Measurements from ENCODE around the gene TXNRD3. TPM values are rescaled to one million over a fixed set of nuclear protein-coding genes. Genes with fewer than 3 reads are reported as not detected.

Gene TXNRD3
- polyA plus RNA-seq, 1 donor (not counting 4 experiments of a cell fraction or from before 2014, with no cell fraction given) = 9.7 TPM

DNA sequence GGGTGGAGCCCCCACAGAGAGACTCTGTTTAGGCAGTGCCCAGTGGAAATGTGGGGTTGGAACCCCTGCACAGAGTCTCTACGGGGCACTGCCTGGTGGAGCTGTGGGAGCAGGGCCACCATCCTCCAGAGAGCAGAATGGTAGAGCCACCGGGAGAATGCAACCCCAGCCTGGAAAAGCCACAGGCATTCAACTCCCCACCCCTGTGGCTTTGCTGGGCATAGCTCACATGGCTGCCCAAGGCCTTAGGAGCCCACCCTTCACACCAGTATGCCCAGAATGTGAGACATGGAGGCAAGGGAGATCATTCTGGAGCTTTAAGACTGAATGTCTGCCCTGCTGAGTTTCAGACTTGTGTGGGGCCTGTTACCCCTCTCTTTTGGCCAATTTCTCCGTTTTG, 30.1 kb upstream of the TXNRD3 start:
- Histone ChIP-seq H3K36me3 (ENCODE audit: control insufficient read depth in 2 of 2, extremely low read depth in 1 of 2, insufficient read depth in 2 of 2, low read length in 2 of 2) (no peaks in the 10 kb centered on the region), H3K9ac (ENCODE audit: control insufficient read depth, extremely low read depth, insufficient read depth, low read length) (no peak overlapping the region), H3K79me2 (ENCODE audit: control insufficient read depth, insufficient read depth, low read length) (no peaks in the 10 kb centered on the region), H4K20me1 (ENCODE audit: control insufficient read depth, extremely low read depth, insufficient read depth, low read length) (no peaks in the 10 kb centered on the region), H3K27ac (ENCODE audit: control insufficient read depth, insufficient read depth, low read length) (no peak overlapping the region), H3K4me1 (ENCODE audit: control insufficient read depth, extremely low read depth, insufficient read depth, low read length) (no peaks in the 10 kb centered on the region), H3K4me3 (ENCODE audit: control insufficient read depth in 2 of 3, extremely low read depth in 1 of 3, insufficient read depth in 2 of 3, low read depth in 1 of 3, low read length in 3 of 3) (no peak overlapping the region), H3K4me2 (ENCODE audit: control insufficient read depth, extremely low read depth, insufficient read depth, low read depth, low read length) (no peak overlapping the region), H3K9me3 (ENCODE audit: control insufficient read depth, low read depth, low read length) (no peaks in the 10 kb centered on the region), H2AFZ (ENCODE audit: control insufficient read depth, low read length) (no peak overlapping the region), H3K27me3 (ENCODE audit: control insufficient read depth, extremely low read depth, insufficient read depth, low read length) (no peaks in the 10 kb centered on the region), H3K9me1 (ENCODE audit: control insufficient read depth, extremely low read depth, insufficient read depth, low read length) (no peaks in the 10 kb centered on the region)
- no peak for FAIRE-seq
- DNase-seq (ENCODE audit: low read depth, low spot score) = no peak
- TF ChIP-seq, protein P1, sequence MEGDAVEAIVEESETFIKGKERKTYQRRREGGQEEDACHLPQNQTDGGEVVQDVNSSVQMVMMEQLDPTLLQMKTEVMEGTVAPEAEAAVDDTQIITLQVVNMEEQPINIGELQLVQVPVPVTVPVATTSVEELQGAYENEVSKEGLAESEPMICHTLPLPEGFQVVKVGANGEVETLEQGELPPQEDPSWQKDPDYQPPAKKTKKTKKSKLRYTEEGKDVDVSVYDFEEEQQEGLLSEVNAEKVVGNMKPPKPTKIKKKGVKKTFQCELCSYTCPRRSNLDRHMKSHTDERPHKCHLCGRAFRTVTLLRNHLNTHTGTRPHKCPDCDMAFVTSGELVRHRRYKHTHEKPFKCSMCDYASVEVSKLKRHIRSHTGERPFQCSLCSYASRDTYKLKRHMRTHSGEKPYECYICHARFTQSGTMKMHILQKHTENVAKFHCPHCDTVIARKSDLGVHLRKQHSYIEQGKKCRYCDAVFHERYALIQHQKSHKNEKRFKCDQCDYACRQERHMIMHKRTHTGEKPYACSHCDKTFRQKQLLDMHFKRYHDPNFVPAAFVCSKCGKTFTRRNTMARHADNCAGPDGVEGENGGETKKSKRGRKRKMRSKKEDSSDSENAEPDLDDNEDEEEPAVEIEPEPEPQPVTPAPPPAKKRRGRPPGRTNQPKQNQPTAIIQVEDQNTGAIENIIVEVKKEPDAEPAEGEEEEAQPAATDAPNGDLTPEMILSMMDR (optimal IDR thresholded peaks at IDR 0.05 in 1 of 3, IDR thresholded peaks at IDR 0.05 in 1 of 3, conservative IDR thresholded peaks at IDR 0.05 in 1 of 3; ENCODE audit: extremely low read depth in 1 of 3, insufficient read depth in 2 of 3, low read length in 3 of 3) = no peak
- no peak for TF ChIP-seq EZH2 (IDR thresholded peaks at IDR 0.05; ENCODE audit: low read length)
- dilution Hi-C loops (cut with MboI; ENCODE audit: extremely low pct_ligation_motif_present, low sequenced_read_pairs) = no loop called here

DNA sequence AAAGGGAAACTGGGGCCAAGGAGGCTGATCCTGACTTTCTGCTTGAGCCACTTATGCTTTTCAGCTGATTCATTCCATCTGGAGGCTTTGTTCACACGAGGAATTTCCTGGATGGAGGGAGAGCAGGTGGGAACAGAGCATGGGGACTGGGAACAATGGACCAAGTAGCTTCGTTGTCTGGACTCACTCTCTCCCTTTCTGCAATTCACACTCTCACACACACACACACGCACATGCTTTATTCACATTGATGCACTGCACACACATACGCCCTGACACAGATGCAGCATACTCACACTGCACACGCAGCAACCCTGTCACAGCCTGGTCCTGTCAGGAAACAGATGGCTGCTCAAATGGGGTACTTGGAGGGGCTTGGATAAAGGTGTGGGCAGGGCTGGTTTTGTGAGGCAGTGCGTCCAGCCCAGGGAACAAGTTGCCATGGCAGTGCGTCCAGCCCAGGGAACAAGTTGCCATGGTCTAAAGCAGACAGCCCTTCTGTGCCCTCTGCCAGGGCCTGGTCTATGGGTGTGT, 29.4 kb upstream of the TXNRD3 start:
- Histone ChIP-seq H3K4me1 (ENCODE audit: control insufficient read depth, extremely low read depth, insufficient read depth, low read length) (no peaks in the 10 kb centered on the region), H2AFZ (ENCODE audit: control insufficient read depth, low read length) (no peak overlapping the region), H3K4me3 (ENCODE audit: control insufficient read depth in 2 of 3, extremely low read depth in 1 of 3, insufficient read depth in 2 of 3, low read depth in 1 of 3, low read length in 3 of 3) (no peak overlapping the region), H3K9me1 (ENCODE audit: control insufficient read depth, extremely low read depth, insufficient read depth, low read length) (no peaks in the 10 kb centered on the region), H3K27ac (ENCODE audit: control insufficient read depth, insufficient read depth, low read length) (no peak overlapping the region), H3K36me3 (ENCODE audit: control insufficient read depth in 2 of 2, extremely low read depth in 1 of 2, insufficient read depth in 2 of 2, low read length in 2 of 2) (no peaks in the 10 kb centered on the region), H3K79me2 (ENCODE audit: control insufficient read depth, insufficient read depth, low read length) (no peaks in the 10 kb centered on the region), H3K9ac (ENCODE audit: control insufficient read depth, extremely low read depth, insufficient read depth, low read length) (no peak overlapping the region), H3K4me2 (ENCODE audit: control insufficient read depth, extremely low read depth, insufficient read depth, low read depth, low read length) (no peak overlapping the region), H3K27me3 (ENCODE audit: control insufficient read depth, extremely low read depth, insufficient read depth, low read length) (no peaks in the 10 kb centered on the region), H3K9me3 (ENCODE audit: control insufficient read depth, low read depth, low read length) (no peaks in the 10 kb centered on the region), H4K20me1 (ENCODE audit: control insufficient read depth, extremely low read depth, insufficient read depth, low read length) (no peaks in the 10 kb centered on the region)
- FAIRE-seq (no peak), DNase-seq (ENCODE audit: low read depth, low spot score) (no peak)
- dilution Hi-C loops (cut with MboI; ENCODE audit: extremely low pct_ligation_motif_present, low sequenced_read_pairs) = no loop called here
- TF ChIP-seq EZH2 (IDR thresholded peaks at IDR 0.05; ENCODE audit: low read length) = no peak
- TF ChIP-seq, protein P1 (optimal IDR thresholded peaks at IDR 0.05 in 1 of 3, IDR thresholded peaks at IDR 0.05 in 1 of 3, conservative IDR thresholded peaks at IDR 0.05 in 1 of 3; ENCODE audit: extremely low read depth in 1 of 3, insufficient read depth in 2 of 3, low read length in 3 of 3) = no peak

All from keratinocyte (primary cell).